HepG2 (cell line): ENCODE measurements around the gene LMF2. TPM values are rescaled to one million over a fixed set of nuclear protein-coding genes. Genes with fewer than 3 reads are reported as not detected.

Experiments used
- E2F2 ChIP-seq: sonication (generic); formaldehyde crosslinking; IDR thresholded peaks from 2 replicates; pipeline ENCODE4 v1.4.0; 2020; ENCODE audit warnings: missing genetic modification reagents, borderline replicate concordance
- ELK4 ChIP-seq: sonication (generic); formaldehyde crosslinking; IDR thresholded peaks from 2 replicates; pipeline ENCODE4 v1.9.0; 2021; ENCODE audit warnings: missing genetic modification reagents, borderline replicate concordance
- EZH2 ChIP-seq: conservative IDR thresholded peaks from 2 replicates; pipeline ENCODE4 v1.6.1; 2012; ENCODE audit warnings: mild to moderate bottlenecking, low read depth, low read length, moderate library complexity
- FOXA3 ChIP-seq: IDR thresholded peaks from 2 replicates; pipeline ENCODE4 v1.6.1; 2016; ENCODE audit warnings: missing genetic modification reagents, missing compliant biosample characterization
- GFI1 ChIP-seq: sonication (generic); formaldehyde crosslinking; IDR thresholded peaks from 2 replicates; pipeline ENCODE4 v1.5.0; 2020; ENCODE audit warnings: missing genetic modification reagents, mild to moderate bottlenecking, borderline replicate concordance
- HDAC6 ChIP-seq: fragments of 200-600 bp; sonication (generic); IDR thresholded peaks from 2 replicates; pipeline ENCODE4 v1.7.0; 2017; ENCODE audit warnings: mild to moderate bottlenecking, antibody characterized with exemption, low read length, low read depth
- HMG20A ChIP-seq: IDR thresholded peaks from 2 replicates; pipeline ENCODE4 v1.6.1; 2016; ENCODE audit warnings: borderline replicate concordance
- MXD4 ChIP-seq: IDR thresholded peaks from 2 replicates; pipeline ENCODE4 v1.6.1; 2016; ENCODE audit warnings: mild to moderate bottlenecking, missing biosample characterization, missing genetic modification reagents
- PRDM15 ChIP-seq: sonication (generic); formaldehyde crosslinking; IDR thresholded peaks from 2 replicates; pipeline ENCODE4 v1.4.0; 2020; ENCODE audit warnings: missing genetic modification reagents
- SMC3 ChIP-seq: IDR thresholded peaks from 2 replicates; pipeline ENCODE4 v1.6.1; 2011; ENCODE audit warnings: low read length, improper control_type of control experiment
- TOPORS ChIP-seq: sonication (generic); formaldehyde crosslinking; IDR thresholded peaks from 2 replicates; pipeline ENCODE4 v1.8.0; 2023; ENCODE audit warnings: mild to moderate bottlenecking, missing genetic modification reagents
- ZNF12 ChIP-seq: sonication (generic); formaldehyde crosslinking; IDR thresholded peaks from 2 replicates; pipeline ENCODE4 v1.5.0; 2020; ENCODE audit warnings: missing genetic modification reagents
- ZNF251 ChIP-seq: sonication (generic); formaldehyde crosslinking; IDR thresholded peaks from 2 replicates; pipeline ENCODE4 v1.9.0; 2021; ENCODE audit warnings: mild to moderate bottlenecking, missing genetic modification reagents
- ZNF34 ChIP-seq: sonication (generic); formaldehyde crosslinking; IDR thresholded peaks from 2 replicates; pipeline ENCODE4 v1.4.0; 2020; ENCODE audit warnings: mild to moderate bottlenecking, missing genetic modification reagents, borderline replicate concordance
- ZNF576 ChIP-seq: sonication (generic); formaldehyde crosslinking; IDR thresholded peaks from 2 replicates; pipeline ENCODE4 v1.4.0; 2020; ENCODE audit warnings: mild to moderate bottlenecking, missing genetic modification reagents
- ZNF687 ChIP-seq: sonication (generic); formaldehyde crosslinking; IDR thresholded peaks from 2 replicates; pipeline ENCODE4 v1.5.1; 2020; ENCODE audit warnings: mild to moderate bottlenecking, missing genetic modification reagents, moderate library complexity
- ZNF720 ChIP-seq: sonication (generic); formaldehyde crosslinking; IDR thresholded peaks from 2 replicates; pipeline ENCODE4 v1.4.0; 2020; ENCODE audit warnings: missing genetic modification reagents
- polyA plus RNA-seq, 8 experiments: library from polyadenylated mRNA; depleted of rRNA in 3 of 8; stranded (reverse) in 7 of 8; unstranded in 1 of 8; fragments of >200 nt; fragmentation: Illumina TruSeq in 4 of 8; extraction: Trizol in 4 of 8; gene quantifications; 2 replicates each; pipeline versions ENCODE4 v1.2.1 to v1.2.3, GENCODE V29; 2011 to 2016; ENCODE audit warnings: low read depth in 4 of 8, missing spikeins in 1 of 8, mixed read lengths in 1 of 8; ENCODE audit not compliant: insufficient read depth in 1 of 8
- total RNA-seq, 5 experiments: library from RNA; depleted of rRNA; stranded (reverse); fragments of >200 nt; fragmentation: Illumina TruSeq; extraction: Trizol; gene quantifications; 2 replicates each; pipeline ENCODE4 v1.2.3, GENCODE V29; 2016; ENCODE audit warnings: low read depth in 1 of 5

LMF2 gene
- total and polyA plus RNA-seq, 2 of the 13 experiments (the other 11 are each of a cell fraction or from before 2014, with no cell fraction given): 23.3 to 30.6 TPM

- TF ChIP-seq PRDM15 (CRISPR knock-in tag) (no peak), FOXA3 (peak; percentile 44; the same call in 1 of the 2 replicates), MXD4 (CRISPR knock-in tag) (peak; percentile 62), ZNF687 (CRISPR knock-in tag) (peak; percentile 94), GFI1 (no peak), ZNF720 (CRISPR knock-in tag) (no peak), SMC3 (no peak), ZNF12 (CRISPR knock-in tag) (peak; percentile 74; the same call in 1 of the 2 replicates), E2F2 (CRISPR knock-in tag) (peak; percentile 47; the same call in 1 of the 2 replicates), HMG20A (CRISPR knock-in tag) (no peak), HDAC6 (no peak), EZH2 (no peak), ZNF251 (CRISPR knock-in tag) (no peak), ZNF34 (no peak), TOPORS (CRISPR knock-in tag) (peak; percentile 49; the same call in 1 of the 2 replicates), ZNF576 (no peak; the same call in 1 of the 2 replicates), ELK4 (no peak)
These were observed 17.8 kb upstream of the LMF2 start, which contains the start of gene SCO2 (continued) for GRCh38 chr22:50525104-50525857.
